Measurements from ENCODE around the gene CHFR. TPM values are rescaled to one million over a fixed set of nuclear protein-coding genes. Genes with fewer than 3 reads are reported as not detected.

Gene CHFR
- total and polyA plus RNA-seq, 9 of the 15 experiments (the other 6 are each of a cell fraction or from before 2014, with no cell fraction given), result 0.61 to 33.9 (median 19.3) TPM

DNA sequence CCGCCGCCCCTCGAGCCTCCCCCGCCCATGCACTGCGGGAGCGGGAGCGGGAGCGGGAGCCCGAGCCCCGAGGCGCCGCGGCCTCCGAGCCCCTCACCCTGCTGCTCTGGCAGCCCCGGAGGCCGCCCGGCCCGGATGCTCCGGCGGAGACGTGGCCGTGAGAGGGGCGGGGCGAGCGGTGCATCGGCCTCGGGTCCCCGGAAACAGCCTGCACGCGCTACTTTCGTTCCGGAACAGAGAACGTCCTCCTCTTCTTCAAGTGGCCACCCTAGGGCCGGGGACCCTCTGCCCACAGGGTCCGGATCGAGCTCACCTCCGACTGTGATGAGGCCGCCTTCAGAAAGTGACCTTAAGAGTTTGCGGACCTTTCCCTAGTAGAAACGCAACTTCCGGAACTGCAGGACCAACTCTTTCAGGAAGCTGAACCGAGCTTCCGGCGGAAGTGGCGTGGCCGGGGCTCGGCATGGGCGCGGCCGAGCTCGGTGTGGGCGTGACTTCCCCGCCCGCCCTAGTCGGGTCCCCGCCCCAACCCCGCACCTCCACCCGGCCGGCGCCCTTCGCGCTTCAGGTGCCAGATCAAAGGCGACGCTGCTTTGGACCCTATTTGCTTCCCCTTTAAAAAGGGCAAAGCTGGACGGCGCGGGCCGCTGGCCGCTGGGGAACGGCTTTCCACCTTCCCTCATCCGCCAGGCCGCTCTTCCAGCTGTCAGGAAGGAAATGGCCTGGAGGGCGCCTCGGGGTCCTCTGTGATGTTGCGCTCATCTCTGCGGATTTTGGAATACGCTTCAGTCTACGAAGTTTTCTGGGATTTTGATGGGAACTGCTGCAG, 58.5 kb downstream of the CHFR start, which contains the start of gene GOLGA3 (continued):
- TF ChIP-seq, protein P1, sequence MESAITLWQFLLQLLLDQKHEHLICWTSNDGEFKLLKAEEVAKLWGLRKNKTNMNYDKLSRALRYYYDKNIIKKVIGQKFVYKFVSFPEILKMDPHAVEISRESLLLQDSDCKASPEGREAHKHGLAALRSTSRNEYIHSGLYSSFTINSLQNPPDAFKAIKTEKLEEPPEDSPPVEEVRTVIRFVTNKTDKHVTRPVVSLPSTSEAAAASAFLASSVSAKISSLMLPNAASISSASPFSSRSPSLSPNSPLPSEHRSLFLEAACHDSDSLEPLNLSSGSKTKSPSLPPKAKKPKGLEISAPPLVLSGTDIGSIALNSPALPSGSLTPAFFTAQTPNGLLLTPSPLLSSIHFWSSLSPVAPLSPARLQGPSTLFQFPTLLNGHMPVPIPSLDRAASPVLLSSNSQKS (CRISPR knock-in tag; IDR thresholded peaks at IDR 0.05), result no peak
- TF ChIP-seq ETV5 (CRISPR knock-in tag; IDR thresholded peaks at IDR 0.05; ENCODE audit: low read depth) (peak; percentile 95), MED1 (CRISPR knock-in tag; IDR thresholded peaks at IDR 0.05; ENCODE audit: borderline replicate concordance) (no peak), TRIM28 (IDR thresholded peaks at IDR 0.05) (0 out of 2 replicates have a peak, but pooled peaks have one; percentile 37), CC2D1A (IDR thresholded peaks at IDR 0.05) (0 out of 2 replicates have a peak, but pooled peaks have one; percentile 18), C11orf30 (IDR thresholded peaks at IDR 0.05; ENCODE audit: low read depth) (peak; percentile 99), SRSF1 (IDR thresholded peaks at IDR 0.05; ENCODE audit: low read depth, low read length) (no peak)
- TF ChIP-seq, protein P2, sequence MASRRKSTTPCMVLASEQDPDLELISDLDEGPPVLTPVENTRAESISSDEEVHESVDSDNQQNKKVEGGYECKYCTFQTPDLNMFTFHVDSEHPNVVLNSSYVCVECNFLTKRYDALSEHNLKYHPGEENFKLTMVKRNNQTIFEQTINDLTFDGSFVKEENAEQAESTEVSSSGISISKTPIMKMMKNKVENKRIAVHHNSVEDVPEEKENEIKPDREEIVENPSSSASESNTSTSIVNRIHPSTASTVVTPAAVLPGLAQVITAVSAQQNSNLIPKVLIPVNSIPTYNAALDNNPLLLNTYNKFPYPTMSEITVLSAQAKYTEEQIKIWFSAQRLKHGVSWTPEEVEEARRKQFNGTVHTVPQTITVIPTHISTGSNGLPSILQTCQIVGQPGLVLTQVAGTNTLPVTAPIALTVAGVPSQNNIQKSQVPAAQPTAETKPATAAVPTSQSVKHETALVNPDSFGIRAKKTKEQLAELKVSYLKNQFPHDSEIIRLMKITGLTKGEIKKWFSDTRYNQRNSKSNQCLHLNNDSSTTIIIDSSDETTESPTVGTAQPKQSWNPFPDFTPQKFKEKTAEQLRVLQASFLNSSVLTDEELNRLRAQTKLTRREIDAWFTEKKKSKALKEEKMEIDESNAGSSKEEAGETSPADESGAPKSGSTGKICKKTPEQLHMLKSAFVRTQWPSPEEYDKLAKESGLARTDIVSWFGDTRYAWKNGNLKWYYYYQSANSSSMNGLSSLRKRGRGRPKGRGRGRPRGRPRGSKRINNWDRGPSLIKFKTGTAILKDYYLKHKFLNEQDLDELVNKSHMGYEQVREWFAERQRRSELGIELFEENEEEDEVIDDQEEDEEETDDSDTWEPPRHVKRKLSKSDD (conservative IDR thresholded peaks at IDR 0.05; ENCODE audit: low read length), result no peak
- TF ChIP-seq, protein P3, sequence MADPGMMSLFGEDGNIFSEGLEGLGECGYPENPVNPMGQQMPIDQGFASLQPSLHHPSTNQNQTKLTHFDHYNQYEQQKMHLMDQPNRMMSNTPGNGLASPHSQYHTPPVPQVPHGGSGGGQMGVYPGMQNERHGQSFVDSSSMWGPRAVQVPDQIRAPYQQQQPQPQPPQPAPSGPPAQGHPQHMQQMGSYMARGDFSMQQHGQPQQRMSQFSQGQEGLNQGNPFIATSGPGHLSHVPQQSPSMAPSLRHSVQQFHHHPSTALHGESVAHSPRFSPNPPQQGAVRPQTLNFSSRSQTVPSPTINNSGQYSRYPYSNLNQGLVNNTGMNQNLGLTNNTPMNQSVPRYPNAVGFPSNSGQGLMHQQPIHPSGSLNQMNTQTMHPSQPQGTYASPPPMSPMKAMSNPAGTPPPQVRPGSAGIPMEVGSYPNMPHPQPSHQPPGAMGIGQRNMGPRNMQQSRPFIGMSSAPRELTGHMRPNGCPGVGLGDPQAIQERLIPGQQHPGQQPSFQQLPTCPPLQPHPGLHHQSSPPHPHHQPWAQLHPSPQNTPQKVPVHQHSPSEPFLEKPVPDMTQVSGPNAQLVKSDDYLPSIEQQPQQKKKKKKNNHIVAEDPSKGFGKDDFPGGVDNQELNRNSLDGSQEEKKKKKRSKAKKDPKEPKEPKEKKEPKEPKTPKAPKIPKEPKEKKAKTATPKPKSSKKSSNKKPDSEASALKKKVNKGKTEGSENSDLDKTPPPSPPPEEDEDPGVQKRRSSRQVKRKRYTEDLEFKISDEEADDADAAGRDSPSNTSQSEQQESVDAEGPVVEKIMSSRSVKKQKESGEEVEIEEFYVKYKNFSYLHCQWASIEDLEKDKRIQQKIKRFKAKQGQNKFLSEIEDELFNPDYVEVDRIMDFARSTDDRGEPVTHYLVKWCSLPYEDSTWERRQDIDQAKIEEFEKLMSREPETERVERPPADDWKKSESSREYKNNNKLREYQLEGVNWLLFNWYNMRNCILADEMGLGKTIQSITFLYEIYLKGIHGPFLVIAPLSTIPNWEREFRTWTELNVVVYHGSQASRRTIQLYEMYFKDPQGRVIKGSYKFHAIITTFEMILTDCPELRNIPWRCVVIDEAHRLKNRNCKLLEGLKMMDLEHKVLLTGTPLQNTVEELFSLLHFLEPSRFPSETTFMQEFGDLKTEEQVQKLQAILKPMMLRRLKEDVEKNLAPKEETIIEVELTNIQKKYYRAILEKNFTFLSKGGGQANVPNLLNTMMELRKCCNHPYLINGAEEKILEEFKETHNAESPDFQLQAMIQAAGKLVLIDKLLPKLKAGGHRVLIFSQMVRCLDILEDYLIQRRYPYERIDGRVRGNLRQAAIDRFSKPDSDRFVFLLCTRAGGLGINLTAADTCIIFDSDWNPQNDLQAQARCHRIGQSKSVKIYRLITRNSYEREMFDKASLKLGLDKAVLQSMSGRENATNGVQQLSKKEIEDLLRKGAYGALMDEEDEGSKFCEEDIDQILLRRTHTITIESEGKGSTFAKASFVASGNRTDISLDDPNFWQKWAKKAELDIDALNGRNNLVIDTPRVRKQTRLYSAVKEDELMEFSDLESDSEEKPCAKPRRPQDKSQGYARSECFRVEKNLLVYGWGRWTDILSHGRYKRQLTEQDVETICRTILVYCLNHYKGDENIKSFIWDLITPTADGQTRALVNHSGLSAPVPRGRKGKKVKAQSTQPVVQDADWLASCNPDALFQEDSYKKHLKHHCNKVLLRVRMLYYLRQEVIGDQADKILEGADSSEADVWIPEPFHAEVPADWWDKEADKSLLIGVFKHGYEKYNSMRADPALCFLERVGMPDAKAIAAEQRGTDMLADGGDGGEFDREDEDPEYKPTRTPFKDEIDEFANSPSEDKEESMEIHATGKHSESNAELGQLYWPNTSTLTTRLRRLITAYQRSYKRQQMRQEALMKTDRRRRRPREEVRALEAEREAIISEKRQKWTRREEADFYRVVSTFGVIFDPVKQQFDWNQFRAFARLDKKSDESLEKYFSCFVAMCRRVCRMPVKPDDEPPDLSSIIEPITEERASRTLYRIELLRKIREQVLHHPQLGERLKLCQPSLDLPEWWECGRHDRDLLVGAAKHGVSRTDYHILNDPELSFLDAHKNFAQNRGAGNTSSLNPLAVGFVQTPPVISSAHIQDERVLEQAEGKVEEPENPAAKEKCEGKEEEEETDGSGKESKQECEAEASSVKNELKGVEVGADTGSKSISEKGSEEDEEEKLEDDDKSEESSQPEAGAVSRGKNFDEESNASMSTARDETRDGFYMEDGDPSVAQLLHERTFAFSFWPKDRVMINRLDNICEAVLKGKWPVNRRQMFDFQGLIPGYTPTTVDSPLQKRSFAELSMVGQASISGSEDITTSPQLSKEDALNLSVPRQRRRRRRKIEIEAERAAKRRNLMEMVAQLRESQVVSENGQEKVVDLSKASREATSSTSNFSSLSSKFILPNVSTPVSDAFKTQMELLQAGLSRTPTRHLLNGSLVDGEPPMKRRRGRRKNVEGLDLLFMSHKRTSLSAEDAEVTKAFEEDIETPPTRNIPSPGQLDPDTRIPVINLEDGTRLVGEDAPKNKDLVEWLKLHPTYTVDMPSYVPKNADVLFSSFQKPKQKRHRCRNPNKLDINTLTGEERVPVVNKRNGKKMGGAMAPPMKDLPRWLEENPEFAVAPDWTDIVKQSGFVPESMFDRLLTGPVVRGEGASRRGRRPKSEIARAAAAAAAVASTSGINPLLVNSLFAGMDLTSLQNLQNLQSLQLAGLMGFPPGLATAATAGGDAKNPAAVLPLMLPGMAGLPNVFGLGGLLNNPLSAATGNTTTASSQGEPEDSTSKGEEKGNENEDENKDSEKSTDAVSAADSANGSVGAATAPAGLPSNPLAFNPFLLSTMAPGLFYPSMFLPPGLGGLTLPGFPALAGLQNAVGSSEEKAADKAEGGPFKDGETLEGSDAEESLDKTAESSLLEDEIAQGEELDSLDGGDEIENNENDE (IDR thresholded peaks at IDR 0.05; ENCODE audit: low read depth, low read length), result no peak
- TF ChIP-seq, protein P4, sequence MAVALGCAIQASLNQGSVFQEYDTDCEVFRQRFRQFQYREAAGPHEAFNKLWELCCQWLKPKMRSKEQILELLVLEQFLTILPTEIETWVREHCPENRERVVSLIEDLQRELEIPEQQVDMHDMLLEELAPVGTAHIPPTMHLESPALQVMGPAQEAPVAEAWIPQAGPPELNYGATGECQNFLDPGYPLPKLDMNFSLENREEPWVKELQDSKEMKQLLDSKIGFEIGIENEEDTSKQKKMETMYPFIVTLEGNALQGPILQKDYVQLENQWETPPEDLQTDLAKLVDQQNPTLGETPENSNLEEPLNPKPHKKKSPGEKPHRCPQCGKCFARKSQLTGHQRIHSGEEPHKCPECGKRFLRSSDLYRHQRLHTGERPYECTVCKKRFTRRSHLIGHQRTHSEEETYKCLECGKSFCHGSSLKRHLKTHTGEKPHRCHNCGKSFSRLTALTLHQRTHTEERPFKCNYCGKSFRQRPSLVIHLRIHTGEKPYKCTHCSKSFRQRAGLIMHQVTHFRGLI (CRISPR knock-in tag; IDR thresholded peaks at IDR 0.05), result no peak

Data from K562 (cell line).